WTC11 (cell line): ENCODE data around the gene FCSK. TPM values are rescaled to one million over a fixed set of nuclear protein-coding genes. Genes with fewer than 3 reads are reported as not detected.

ENCODE experiments used
- AR ChIP-seq: fragments of 250-450 bp; sonication (Bioruptor Pico); IDR thresholded peaks from 2 replicates; pipeline ENCODE4 v1.9.0; 2021; ENCODE audit warnings: mild to moderate bottlenecking
- ATF6 ChIP-seq: sonication (generic); formaldehyde crosslinking; IDR thresholded peaks from 2 replicates; pipeline ENCODE4 v1.8.1; 2023; ENCODE audit warnings: mild to moderate bottlenecking, missing genetic modification reagents
- CTCF ChIP-seq: fragments of 200-600 bp; IDR thresholded peaks from 2 replicates; pipeline ENCODE4 v1.8.0; 2022; ENCODE audit warnings: antibody characterized with exemption
- E2F4 ChIP-seq: sonication (generic); formaldehyde crosslinking; IDR thresholded peaks from 2 replicates; pipeline ENCODE4 v1.8.1; 2022; ENCODE audit warnings: low read depth, mild to moderate bottlenecking, moderate library complexity, missing genetic modification reagents, borderline replicate concordance
- EMX1 ChIP-seq: fragments of 250-450 bp; sonication (Bioruptor Pico); IDR thresholded peaks from 2 replicates; pipeline ENCODE4 v1.8.0; 2021; ENCODE audit warnings: mild to moderate bottlenecking
- GRHL2 ChIP-seq: fragments of 250-450 bp; sonication (Bioruptor Pico); IDR thresholded peaks from 2 replicates; pipeline ENCODE4 v1.8.0; 2022; ENCODE audit warnings: mild to moderate bottlenecking, moderate library complexity; ENCODE audit not compliant: insufficient replicate concordance, severe bottlenecking
- GTF2I ChIP-seq: fragments of 250-450 bp; sonication (Bioruptor Pico); conservative IDR thresholded peaks from 2 replicates; pipeline ENCODE4 v1.4.0; 2021; ENCODE audit warnings: mild to moderate bottlenecking
- HMGA2 ChIP-seq: fragments of 250-450 bp; sonication (Bioruptor Pico); IDR thresholded peaks from 2 replicates; pipeline ENCODE4 v1.4.0; 2021; ENCODE audit warnings: mild to moderate bottlenecking, moderate library complexity
- IRF1 ChIP-seq: sonication (generic); formaldehyde crosslinking; IDR thresholded peaks from 2 replicates; pipeline ENCODE4 v1.8.0; 2023; ENCODE audit warnings: missing genetic modification reagents
- KAT7 ChIP-seq: sonication (generic); formaldehyde crosslinking; IDR thresholded peaks from 2 replicates; pipeline ENCODE4 v1.8.1; 2023; ENCODE audit warnings: missing genetic modification reagents, mild to moderate bottlenecking, borderline replicate concordance
- MAX ChIP-seq: sonication (generic); formaldehyde crosslinking; IDR thresholded peaks from 2 replicates; pipeline ENCODE4 v1.8.0; 2022; ENCODE audit warnings: mild to moderate bottlenecking, missing genetic modification reagents
- MXD4 ChIP-seq: fragments of 250-450 bp; sonication (Bioruptor Pico); IDR thresholded peaks from 2 replicates; pipeline ENCODE4 v1.8.0; 2021; ENCODE audit warnings: mild to moderate bottlenecking, moderate library complexity, borderline replicate concordance
- MYBL2 ChIP-seq: sonication (generic); formaldehyde crosslinking; IDR thresholded peaks from 2 replicates; pipeline ENCODE4 v1.8.1; 2023; ENCODE audit warnings: mild to moderate bottlenecking, moderate library complexity, missing genetic modification reagents
- NFYB ChIP-seq: sonication (generic); formaldehyde crosslinking; conservative IDR thresholded peaks from 2 replicates; pipeline ENCODE4 v1.8.0; 2022; ENCODE audit warnings: low read depth, missing genetic modification reagents
- NR3C1 ChIP-seq: sonication (generic); formaldehyde crosslinking; conservative IDR thresholded peaks from 2 replicates; pipeline ENCODE4 v1.8.1; 2023; ENCODE audit warnings: low read depth, mild to moderate bottlenecking, missing genetic modification reagents
- OVOL2 ChIP-seq: fragments of 250-450 bp; sonication (Bioruptor Pico); IDR thresholded peaks from 2 replicates; pipeline ENCODE4 v1.9.0; 2021; ENCODE audit warnings: mild to moderate bottlenecking, borderline replicate concordance
- PRRX2 ChIP-seq: fragments of 250-450 bp; sonication (Bioruptor Pico); IDR thresholded peaks from 2 replicates; pipeline ENCODE4 v1.8.0; 2021; ENCODE audit warnings: mild to moderate bottlenecking
- RELA ChIP-seq: sonication (generic); formaldehyde crosslinking; IDR thresholded peaks from 2 replicates; pipeline ENCODE4 v1.8.1; 2022; ENCODE audit warnings: missing genetic modification reagents, mild to moderate bottlenecking, borderline replicate concordance
- RORB ChIP-seq: fragments of 250-450 bp; sonication (Bioruptor Pico); IDR thresholded peaks from 2 replicates; pipeline ENCODE4 v1.9.0; 2021; ENCODE audit warnings: mild to moderate bottlenecking
- ZNF138 ChIP-seq: sonication (generic); formaldehyde crosslinking; conservative IDR thresholded peaks from 2 replicates; pipeline ENCODE4 v1.8.1; 2022; ENCODE audit warnings: mild to moderate bottlenecking, moderate library complexity, missing genetic modification reagents
- ZNF532 ChIP-seq: fragments of 250-450 bp; sonication (Bioruptor Pico); IDR thresholded peaks from 2 replicates; pipeline ENCODE4 v1.9.0; 2021; ENCODE audit warnings: mild to moderate bottlenecking, borderline replicate concordance
- ZNF671 ChIP-seq: fragments of 250-450 bp; sonication (Bioruptor Pico); IDR thresholded peaks from 2 replicates; pipeline ENCODE4 v1.8.0; 2021; ENCODE audit warnings: mild to moderate bottlenecking
- ZSCAN18 ChIP-seq: fragments of 250-450 bp; sonication (Bioruptor Pico); IDR thresholded peaks from 2 replicates; pipeline ENCODE4 v2.1.2; 2022; ENCODE audit warnings: mild to moderate bottlenecking, moderate library complexity
- total RNA-seq: library from RNA; stranded (reverse); gene quantifications from 3 replicates; pipeline ENCODE4 v1.2.3, GENCODE V29; 2021

FCSK gene
- total RNA-seq, 1 experiment from 2014 or later = 10.6 TPM

GRCh38 chr16:70523743-70524398 is 69.5 kb downstream of the FCSK start, which contains the start of gene SF3B3 (continued):
- TF ChIP-seq ZNF532 (CRISPR knock-in tag) (no peak), HMGA2 (CRISPR knock-in tag) (peak; percentile 19; the same call in 1 of the 2 replicates), MAX (peak; percentile 63; the same call in 1 of the 2 replicates), CTCF (no peak), EMX1 (CRISPR knock-in tag) (no peak; the same call in 1 of the 2 replicates), ZSCAN18 (CRISPR knock-in tag) (no peak), ZNF671 (0 out of 2 replicates have a peak, but pooled peaks have one; percentile 11), RORB (no peak), E2F4 (no peak), IRF1 (CRISPR knock-in tag) (no peak), KAT7 (CRISPR knock-in tag) (no peak), NR3C1 (CRISPR knock-in tag) (no peak), NFYB (CRISPR knock-in tag) (no peak), MYBL2 (CRISPR knock-in tag) (no peak), AR (0 out of 2 replicates have a peak, but pooled peaks have one; percentile 19), ATF6 (CRISPR knock-in tag) (no peak), ZNF138 (CRISPR knock-in tag) (no peak), RELA (CRISPR knock-in tag) (no peak), OVOL2 (CRISPR knock-in tag) (no peak), MXD4 (CRISPR knock-in tag) (no peak), GTF2I (CRISPR knock-in tag) (no peak), PRRX2 (CRISPR knock-in tag) (no peak), GRHL2 (CRISPR knock-in tag) (no peak)
